Neural progenitor cell (in vitro differentiated cells): ENCODE results near the gene CRYZL1.
"Not testable (repeated sequence)": the region's sequence is repeated elsewhere in the genome, so short reads cannot be mapped to it uniquely, and the experiment has no call there.

Experiments used
- EZH2 ChIP-seq: fragments of 200-600 bp; sonication (generic); IDR thresholded peaks from 2 replicates; pipeline ENCODE4 v1.6.1; 2017; ENCODE audit warnings: antibody characterized with exemption, mild to moderate bottlenecking, moderate library complexity
- EZH2phosphoT487 ChIP-seq: fragments of 200-600 bp; sonication (generic); IDR thresholded peaks from 2 replicates; pipeline ENCODE4 v1.6.1; 2017; ENCODE audit warnings: antibody characterized with exemption
- TF ChIP-seq, protein P1 (sequence below): fragments of 200-600 bp; sonication (generic); IDR thresholded peaks from 2 replicates; pipeline ENCODE4 v1.5.1; 2017; ENCODE audit warnings: antibody characterized with exemption, mild to moderate bottlenecking

DNA sequence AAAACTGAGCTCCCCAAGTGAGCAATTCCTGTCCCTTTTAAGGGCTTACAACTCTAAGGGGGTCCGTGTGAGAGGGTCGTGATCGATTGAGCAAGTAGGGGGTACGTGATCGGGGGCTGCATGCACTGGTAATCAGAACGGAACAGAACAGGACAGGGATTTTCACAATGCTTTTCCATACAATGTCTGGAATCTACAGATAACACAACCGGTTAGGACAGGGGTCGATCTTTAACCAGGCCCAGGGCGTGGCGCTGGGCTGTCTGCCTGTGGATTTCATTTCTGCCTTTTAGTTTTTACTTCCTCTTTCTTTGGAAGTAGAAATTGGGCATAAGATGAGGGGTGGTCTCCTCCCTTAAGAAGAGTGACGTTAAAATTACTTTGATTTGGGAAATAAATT is 24.0 kb downstream of the CRYZL1 start:
- TF ChIP-seq, protein P1, sequence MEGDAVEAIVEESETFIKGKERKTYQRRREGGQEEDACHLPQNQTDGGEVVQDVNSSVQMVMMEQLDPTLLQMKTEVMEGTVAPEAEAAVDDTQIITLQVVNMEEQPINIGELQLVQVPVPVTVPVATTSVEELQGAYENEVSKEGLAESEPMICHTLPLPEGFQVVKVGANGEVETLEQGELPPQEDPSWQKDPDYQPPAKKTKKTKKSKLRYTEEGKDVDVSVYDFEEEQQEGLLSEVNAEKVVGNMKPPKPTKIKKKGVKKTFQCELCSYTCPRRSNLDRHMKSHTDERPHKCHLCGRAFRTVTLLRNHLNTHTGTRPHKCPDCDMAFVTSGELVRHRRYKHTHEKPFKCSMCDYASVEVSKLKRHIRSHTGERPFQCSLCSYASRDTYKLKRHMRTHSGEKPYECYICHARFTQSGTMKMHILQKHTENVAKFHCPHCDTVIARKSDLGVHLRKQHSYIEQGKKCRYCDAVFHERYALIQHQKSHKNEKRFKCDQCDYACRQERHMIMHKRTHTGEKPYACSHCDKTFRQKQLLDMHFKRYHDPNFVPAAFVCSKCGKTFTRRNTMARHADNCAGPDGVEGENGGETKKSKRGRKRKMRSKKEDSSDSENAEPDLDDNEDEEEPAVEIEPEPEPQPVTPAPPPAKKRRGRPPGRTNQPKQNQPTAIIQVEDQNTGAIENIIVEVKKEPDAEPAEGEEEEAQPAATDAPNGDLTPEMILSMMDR: not testable (repeated sequence)
- not testable (repeated sequence) for TF ChIP-seq EZH2, EZH2phosphoT487
